ENCODE measurements around the gene CPA3.

The CPA3 gene

DNA sequence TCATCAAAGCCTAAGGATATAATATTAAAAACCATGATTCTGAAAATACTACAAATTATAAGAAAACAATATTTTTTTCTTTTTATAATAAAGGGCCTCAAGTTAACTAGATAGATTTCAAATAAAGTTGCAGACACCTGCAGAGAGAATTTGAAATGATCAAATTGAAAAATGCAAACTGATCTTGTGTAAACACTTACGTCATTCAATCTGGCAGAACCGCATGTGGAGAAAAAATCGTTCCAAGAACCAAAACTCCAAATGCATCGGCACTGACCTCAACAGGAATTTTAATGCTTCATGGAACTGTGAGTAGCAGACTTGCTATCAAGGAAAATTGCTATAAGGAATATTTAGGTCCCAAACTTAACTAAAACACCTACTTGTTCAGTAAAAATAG, 17.2 kb downstream of the CPA3 start:
- Mint-ChIP-seq H3K9me3 (no peaks in the 10 kb centered on the region), H3K4me3 (no peak overlapping the region), H3K27ac (no peak overlapping the region), H3K27me3 (peaks cover 9% of the 10 kb centered on the region), H3K4me1 (no peaks in the 10 kb centered on the region)
- DNase-seq: no peak
- ATAC-seq: no peak

DNA sequence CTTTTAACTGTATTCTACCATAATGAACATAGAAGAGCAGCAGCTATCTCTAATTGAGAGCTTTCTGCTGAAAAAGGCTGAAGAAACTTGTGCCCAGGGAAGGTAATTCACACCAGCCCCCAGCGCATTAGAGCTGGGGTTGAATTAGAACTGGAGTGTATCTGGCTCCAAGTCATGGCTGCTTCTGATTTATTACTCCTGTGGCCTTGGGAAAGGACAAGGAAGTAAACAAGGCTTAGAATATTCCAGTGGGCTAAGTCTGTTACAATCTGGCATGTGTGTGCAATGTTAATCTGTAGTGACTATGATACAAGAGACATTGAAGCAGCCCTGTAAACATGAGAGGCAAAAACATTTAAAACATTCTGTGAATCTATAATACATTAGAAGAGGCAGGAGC, 18.1 kb downstream of the CPA3 start:
- H3K27me3 Mint-ChIP-seq: peaks cover 16% of the 10 kb centered on the region
- H3K9me3 Mint-ChIP-seq: no peaks in the 10 kb centered on the region
- no peak overlapping the region for H3K4me3 Mint-ChIP-seq
- ATAC-seq: no peak
- no peak for DNase-seq
- no peak overlapping the region for H3K27ac Mint-ChIP-seq
- H3K4me1 Mint-ChIP-seq: no peaks in the 10 kb centered on the region

DNA sequence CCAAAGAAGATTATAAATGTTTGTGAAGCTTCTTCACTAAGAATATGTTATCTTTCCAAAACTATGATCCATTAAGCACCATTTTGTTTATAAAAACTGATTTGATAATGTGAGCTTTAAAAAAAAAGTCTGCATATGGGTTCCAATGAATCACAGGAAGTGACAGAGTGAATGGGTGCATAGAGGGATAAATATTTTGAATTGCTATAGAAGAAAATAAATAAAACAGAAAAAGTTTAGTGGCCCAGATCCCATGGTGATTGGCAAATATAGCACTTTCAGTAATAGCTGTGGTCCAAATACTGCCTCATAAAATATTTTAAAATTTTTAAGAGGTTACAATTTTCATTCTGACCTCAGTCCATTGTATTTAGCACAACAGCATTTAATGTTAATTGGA, 19.2 kb downstream of the CPA3 start:
- H3K27ac Mint-ChIP-seq: no peak overlapping the region
- no peaks in the 10 kb centered on the region for H3K9me3 Mint-ChIP-seq
- ATAC-seq: no peak
- peaks cover 11% of the 10 kb centered on the region for H3K27me3 Mint-ChIP-seq
- H3K4me3 Mint-ChIP-seq: no peak overlapping the region
- no peak for DNase-seq
- H3K4me1 Mint-ChIP-seq: no peaks in the 10 kb centered on the region

DNA sequence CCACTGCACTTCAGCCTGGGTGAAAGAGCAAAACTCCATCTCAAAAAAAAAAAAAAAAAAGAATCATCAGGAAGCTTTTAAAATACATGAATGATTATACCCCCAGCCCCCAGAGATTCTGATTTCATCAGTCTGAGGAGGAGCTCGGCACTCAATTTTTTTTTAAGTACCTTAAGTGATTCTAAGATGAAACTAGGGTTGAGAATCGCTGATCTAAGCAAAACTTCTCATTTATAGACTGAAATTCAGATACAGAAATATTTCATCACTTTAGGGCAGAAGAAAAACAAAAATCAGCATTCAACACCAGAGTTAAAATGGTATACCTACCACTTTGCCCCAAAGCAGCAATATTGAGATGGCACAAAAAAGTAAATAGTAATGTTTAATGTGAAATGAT, 24.7 kb downstream of the CPA3 start:
- Mint-ChIP-seq H3K27me3 (peaks cover 21% of the 10 kb centered on the region), H3K9me3 (no peaks in the 10 kb centered on the region), H3K4me3 (no peak overlapping the region), H3K4me1 (no peaks in the 10 kb centered on the region), H3K27ac (no peak overlapping the region)
- ATAC-seq: no peak
- DNase-seq: no peak

DNA sequence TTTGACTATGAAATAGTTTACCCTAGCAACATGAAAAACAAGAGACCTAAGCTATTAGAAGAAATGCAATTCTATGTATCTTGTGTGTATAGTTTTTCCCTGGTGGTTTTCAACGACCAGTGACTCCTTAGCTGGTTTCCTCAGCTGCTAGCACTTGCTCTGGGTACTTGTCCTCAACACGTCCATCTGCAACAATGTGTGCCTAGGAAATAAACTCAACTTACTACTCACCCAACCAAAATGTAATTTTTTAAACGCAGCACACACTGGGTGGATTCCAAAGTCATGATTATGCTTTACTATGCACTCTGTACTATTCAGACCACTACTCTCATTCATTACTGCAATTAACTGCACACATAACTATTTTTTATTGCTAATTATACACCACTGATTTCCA, 31.0 kb downstream of the CPA3 start:
- ATAC-seq: no peak
- H3K27me3 Mint-ChIP-seq: peaks cover 23% of the 10 kb centered on the region
- no peak overlapping the region for H3K4me3 Mint-ChIP-seq

DNA sequence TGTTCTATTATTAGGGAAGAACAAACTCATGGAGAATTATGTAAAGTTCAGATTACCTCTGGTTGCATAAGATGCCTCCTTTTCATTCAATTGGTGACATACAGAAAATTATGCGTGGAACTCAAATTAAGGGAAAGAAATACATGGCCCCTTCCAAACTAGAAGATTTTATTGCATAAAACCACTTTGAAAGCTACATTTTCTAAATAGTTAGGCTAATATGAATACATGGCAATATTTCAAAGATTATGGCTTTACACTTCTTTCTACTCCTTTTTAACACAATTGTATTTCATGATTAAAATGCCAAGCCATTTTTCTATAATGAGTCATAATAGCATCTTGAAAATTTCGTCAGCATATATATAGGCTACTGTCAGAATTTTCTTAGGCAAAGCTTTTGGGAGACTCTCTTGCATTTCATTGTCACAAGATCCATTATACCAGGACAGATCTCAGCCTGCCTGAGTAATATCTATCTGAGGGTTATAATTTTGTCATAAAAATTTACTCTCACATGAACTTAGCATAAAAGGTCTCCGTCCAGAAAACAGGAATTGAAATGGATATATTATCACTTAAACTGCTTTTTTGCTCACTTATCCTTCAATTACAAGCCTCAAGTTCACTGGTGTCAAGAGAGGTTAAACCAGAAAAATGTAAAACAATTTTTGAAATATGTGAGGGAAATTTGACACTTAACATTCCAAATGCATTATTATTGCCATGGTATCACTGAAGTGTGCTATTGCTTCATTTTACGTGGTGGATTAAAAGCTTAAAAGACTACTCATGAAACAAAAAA, 37.1 kb downstream of the CPA3 start:
- Mint-ChIP-seq H3K27me3 (peaks cover 6% of the 10 kb centered on the region), H3K4me3 (no peak overlapping the region), H3K4me1 (no peaks in the 10 kb centered on the region), H3K27ac (no peak overlapping the region), H3K9me3 (no peaks in the 10 kb centered on the region)
- ATAC-seq (no peak), DNase-seq (no peak)

More for the DNA sequence above, 31.0 kb downstream of the CPA3 start:
- H3K9me3 Mint-ChIP-seq: no peaks in the 10 kb centered on the region
- H3K27ac Mint-ChIP-seq: no peak overlapping the region
- no peaks in the 10 kb centered on the region for H3K4me1 Mint-ChIP-seq
- no peak for DNase-seq

DNA sequence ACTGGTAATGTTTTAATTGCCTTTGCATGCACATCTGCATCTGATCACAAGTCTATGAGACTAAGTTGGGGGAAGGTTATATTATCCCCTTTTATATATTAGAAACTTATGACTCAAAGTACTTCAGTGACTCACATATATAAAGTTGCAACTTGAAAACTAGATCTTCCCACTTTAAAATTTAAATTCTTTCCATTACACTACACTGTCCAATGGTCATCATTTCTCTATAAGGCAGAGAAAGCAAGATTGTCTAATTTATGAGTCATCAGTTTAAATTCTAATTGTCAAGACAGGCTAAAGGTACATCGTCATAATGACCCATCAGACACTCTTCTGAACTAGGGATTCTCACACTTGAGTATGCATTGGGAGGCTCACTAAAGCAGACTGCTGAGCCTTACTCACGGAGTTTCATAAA, 37.9 kb downstream of the CPA3 start:
- peaks cover 14% of the 10 kb centered on the region for H3K27me3 Mint-ChIP-seq
- no peak overlapping the region for H3K4me3 Mint-ChIP-seq
- no peak for ATAC-seq
- no peaks in the 10 kb centered on the region for H3K4me1 Mint-ChIP-seq
- H3K9me3 Mint-ChIP-seq: no peaks in the 10 kb centered on the region
- H3K27ac Mint-ChIP-seq: no peak overlapping the region
- DNase-seq: no peak

DNA sequence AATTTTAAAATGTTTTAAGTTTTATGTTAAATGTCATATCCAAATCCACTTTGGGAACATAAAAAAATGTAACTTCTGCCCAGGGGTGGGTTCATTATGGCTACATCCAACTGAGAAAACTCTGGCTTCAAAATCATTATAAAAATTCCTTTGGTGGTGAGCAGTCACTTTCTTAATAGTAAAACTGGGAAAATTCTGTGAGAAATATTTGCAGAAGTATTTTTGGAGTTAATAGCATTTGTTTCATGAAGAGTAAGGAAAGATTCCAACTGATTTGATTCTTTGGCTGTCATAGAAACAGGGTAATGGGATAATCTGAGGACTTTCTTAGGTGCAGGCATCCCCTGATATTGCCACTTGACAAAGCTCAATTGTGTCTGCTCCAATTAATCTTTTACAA, 38.8 kb downstream of the CPA3 start:
- no peak overlapping the region for H3K27ac Mint-ChIP-seq
- peaks cover 21% of the 10 kb centered on the region for H3K27me3 Mint-ChIP-seq
- no peaks in the 10 kb centered on the region for H3K9me3 Mint-ChIP-seq
- ATAC-seq (no peak), DNase-seq (no peak)
- no peaks in the 10 kb centered on the region for H3K4me1 Mint-ChIP-seq
- no peak overlapping the region for H3K4me3 Mint-ChIP-seq

DNA sequence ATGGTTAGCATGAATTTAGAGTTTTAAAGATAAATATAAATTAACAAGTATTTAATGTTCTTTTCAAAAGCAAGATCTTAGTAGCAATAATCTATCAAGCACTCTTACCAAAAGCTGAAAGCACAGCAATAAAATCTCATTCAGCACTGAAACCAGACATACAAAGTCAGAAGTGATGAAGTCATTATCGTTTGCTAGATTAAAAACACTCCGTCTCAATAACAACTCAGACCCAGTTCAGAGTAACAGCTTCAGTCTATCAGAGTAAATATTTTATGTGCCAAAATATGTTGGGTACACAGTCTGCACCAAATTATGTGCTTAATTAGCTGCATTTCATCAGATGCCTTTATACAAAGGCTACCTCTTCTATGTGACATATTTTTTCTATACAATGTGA, 41.6 kb downstream of the CPA3 start:
- H3K4me3 Mint-ChIP-seq: no peak overlapping the region
- ATAC-seq (no peak), DNase-seq (no peak)
- no peaks in the 10 kb centered on the region for H3K4me1 Mint-ChIP-seq
- H3K27me3 Mint-ChIP-seq: peaks cover 31% of the 10 kb centered on the region
- H3K27ac Mint-ChIP-seq: no peak overlapping the region
- H3K9me3 Mint-ChIP-seq: no peaks in the 10 kb centered on the region

DNA sequence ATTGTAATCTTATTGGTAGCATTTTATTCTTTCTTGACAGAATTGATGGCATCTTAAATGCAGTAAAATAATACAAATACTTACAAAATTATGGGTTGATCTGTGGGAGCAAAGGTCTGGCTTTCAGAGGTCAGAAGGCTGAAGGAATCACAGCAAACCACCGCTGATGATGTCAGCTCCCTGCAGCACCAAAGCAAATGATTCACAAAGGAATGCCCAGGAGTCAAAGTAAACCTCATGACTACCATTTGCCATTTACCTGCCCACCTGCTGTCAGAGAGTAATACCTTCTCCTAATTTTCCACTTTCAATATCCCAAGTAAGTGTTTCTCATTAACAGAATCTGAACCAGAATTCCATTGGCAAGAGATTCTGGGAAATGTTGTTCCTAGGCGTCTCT, 46.1 kb downstream of the CPA3 start:
- ATAC-seq (no peak), DNase-seq (no peak)
- no peak overlapping the region for H3K4me3 Mint-ChIP-seq
- H3K27ac Mint-ChIP-seq: no peak overlapping the region
- H3K27me3 Mint-ChIP-seq: peaks cover 24% of the 10 kb centered on the region
- no peaks in the 10 kb centered on the region for H3K9me3 Mint-ChIP-seq
- H3K4me1 Mint-ChIP-seq: no peaks in the 10 kb centered on the region

DNA sequence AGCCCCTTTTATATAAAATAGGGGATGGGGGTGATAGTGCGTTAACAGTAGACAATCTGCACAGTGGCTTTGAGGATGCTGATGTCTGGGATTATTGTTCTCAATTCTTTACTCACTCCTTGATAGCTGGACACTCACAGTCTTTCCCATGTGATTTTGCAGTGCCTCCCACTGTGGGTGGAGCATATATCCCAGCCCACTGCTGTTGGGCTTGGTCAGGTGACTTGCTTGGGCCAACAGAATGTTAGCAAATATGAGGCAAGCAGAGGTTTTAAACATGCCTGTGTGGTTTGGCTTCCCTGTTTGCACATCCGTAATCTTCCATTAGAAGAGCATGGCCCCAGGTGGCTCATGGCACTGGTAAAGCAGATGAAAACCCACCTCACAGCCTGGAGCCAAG, 46.5 kb downstream of the CPA3 start:
- no peak for ATAC-seq
- Mint-ChIP-seq H3K4me3 (no peak overlapping the region), H3K27ac (no peak overlapping the region), H3K4me1 (no peaks in the 10 kb centered on the region), H3K9me3 (no peaks in the 10 kb centered on the region), H3K27me3 (peaks cover 24% of the 10 kb centered on the region)
- no peak for DNase-seq

DNA sequence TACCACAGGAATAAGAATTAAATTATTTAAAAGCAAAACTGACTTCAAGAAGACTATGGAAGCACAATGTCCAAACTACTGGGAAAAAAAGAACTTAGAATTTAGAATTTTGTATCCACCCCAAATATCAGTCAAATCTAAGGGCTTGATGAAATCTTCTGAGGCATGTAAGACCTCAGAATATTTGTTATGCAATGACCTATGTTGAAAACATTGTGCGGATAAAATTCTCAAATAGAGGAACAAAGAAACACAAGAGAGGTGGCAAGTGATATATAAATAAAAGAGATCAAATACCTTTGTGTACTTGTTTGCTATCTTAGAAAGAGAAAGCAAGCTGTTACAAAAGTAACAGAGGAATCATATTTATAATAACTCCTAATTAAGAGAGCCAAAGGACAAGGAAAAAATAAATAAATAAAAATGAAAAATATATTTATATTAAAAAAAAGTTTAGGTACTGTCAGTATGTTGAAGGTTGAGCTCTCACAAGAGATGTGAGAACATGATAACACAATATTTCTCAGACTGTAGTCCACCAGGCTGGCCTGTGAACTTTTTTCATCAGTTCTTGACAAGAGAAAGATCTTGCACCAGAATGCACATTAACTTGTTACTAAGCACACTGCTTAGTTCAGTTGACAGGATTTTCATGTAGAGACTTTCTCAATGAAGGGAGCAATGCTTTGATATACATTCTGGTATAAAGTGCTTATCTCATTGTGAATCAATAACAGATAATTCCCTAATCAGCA, 50.0 kb downstream of the CPA3 start:
- no peak overlapping the region for H3K4me3 Mint-ChIP-seq

DNA sequence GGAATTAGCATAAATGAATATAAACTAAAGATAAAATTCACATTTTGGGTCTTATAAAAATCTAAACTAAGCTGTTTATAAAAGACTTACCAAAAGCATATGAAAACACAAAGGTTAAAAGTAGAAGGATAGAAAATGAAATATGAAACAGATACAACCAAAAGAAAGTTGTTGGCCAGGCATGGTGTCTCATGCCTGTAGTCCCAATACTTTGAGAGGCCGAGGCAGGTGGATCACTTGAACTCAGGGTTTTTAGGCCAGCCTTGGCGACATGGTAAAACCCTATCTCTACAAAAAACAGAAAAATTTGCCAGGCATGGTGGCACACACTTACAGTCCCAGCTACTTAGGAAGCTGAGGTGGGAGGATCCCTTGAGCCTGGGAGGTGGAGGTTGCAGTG, 51.0 kb downstream of the CPA3 start:
- H3K4me3 Mint-ChIP-seq: no peak overlapping the region
- H3K27ac Mint-ChIP-seq: no peak overlapping the region
- no peaks in the 10 kb centered on the region for H3K9me3 Mint-ChIP-seq
- H3K4me1 Mint-ChIP-seq: no peaks in the 10 kb centered on the region
- no peak for ATAC-seq
- DNase-seq: no peak
- peaks cover 7% of the 10 kb centered on the region for H3K27me3 Mint-ChIP-seq

More for the DNA sequence above, 50.0 kb downstream of the CPA3 start:
- no peak overlapping the region for H3K27ac Mint-ChIP-seq
- H3K4me1 Mint-ChIP-seq: no peaks in the 10 kb centered on the region
- no peak for DNase-seq
- no peaks in the 10 kb centered on the region for H3K9me3 Mint-ChIP-seq
- H3K27me3 Mint-ChIP-seq: peaks cover 7% of the 10 kb centered on the region
- ATAC-seq: no peak

DNA sequence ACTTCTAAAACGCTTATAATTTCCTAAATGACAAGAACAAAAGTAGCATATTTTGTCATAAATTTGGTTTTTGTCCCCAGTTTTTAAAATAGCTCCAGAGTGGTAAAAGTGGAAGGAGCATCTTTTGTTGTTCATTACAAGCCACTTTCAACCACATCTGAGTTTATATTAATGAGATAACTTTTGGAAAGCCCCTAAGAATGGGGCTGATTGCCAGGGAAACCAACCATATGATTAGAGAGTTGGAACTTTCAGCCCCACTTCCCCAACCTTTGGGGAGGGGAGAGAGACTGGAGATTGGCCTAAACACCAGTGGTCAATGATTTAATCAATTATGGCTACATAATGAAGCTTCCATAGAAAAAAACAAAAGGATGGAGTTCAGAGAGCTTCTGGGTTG, 57.4 kb downstream of the CPA3 start:
- no peak overlapping the region for H3K4me3 Mint-ChIP-seq
- no peaks in the 10 kb centered on the region for H3K9me3 Mint-ChIP-seq
- peaks cover 7% of the 10 kb centered on the region for H3K27me3 Mint-ChIP-seq
- H3K27ac Mint-ChIP-seq: no peak overlapping the region
- H3K4me1 Mint-ChIP-seq: no peaks in the 10 kb centered on the region
- ATAC-seq: no peak
- DNase-seq: no peak

DNA sequence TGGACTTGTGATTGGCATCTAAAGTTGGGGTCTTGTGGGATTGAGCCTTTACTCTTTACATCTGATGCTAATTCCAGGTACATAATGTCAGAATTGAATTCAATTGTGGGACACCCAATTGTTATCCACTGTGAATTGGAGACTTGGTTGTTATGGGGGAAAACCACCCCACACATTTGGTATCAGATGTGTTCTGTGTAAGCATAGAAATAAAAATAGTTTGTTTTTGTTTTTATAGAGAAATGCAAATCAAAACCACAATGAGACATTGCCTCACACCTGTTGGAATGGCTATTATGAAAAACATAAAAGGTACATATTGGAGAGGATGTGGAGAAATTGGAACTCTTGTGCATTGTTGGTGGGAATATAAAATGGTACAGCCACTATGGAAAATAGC, 58.5 kb downstream of the CPA3 start:
- ATAC-seq (no peak), DNase-seq (no peak)
- peaks cover 4% of the 10 kb centered on the region for H3K27me3 Mint-ChIP-seq
- no peaks in the 10 kb centered on the region for H3K4me1 Mint-ChIP-seq
- no peak overlapping the region for H3K4me3 Mint-ChIP-seq
- no peaks in the 10 kb centered on the region for H3K9me3 Mint-ChIP-seq
- no peak overlapping the region for H3K27ac Mint-ChIP-seq

DNA sequence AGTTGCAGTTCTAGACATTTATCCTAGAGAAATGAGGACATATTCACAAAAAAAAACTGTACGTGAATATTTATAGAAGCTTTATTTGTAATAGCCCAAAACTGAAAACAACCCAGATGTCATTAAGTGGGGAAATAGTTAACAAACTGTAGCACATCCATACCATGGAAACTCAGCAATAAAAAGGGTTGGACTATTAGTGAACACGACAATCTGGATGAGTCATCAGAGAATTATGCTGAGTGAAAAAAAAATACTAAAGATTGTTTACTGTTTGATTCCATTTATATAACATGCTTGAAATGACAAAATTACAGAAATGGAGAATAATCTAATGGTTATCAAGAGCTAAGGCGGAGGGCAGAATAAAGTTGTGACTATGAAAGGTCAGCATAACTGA, 59.5 kb downstream of the CPA3 start:
- no peaks in the 10 kb centered on the region for H3K4me1 Mint-ChIP-seq
- no peaks in the 10 kb centered on the region for H3K27me3 Mint-ChIP-seq
- DNase-seq (no peak), ATAC-seq (no peak)
- H3K27ac Mint-ChIP-seq: no peak overlapping the region
- H3K9me3 Mint-ChIP-seq: no peaks in the 10 kb centered on the region
- H3K4me3 Mint-ChIP-seq: no peak overlapping the region
